Myocyte (in vitro differentiated cells): ENCODE results near the gene DNAH1. TPM values are rescaled to one million over a fixed set of nuclear protein-coding genes. Genes with fewer than 3 reads are reported as not detected.

Source experiments
- DNase-seq: peaks from one replicate; pipeline ENCODE4 v3.0.0-alpha.2; 2012; ENCODE audit warnings: low read depth
- total RNA-seq: library from RNA; depleted of rRNA; stranded (reverse); fragments of >200 nt; gene quantifications from 2 replicates; pipeline ENCODE4 v1.2.3, GENCODE V29; 2014

Gene DNAH1
- total RNA-seq, 1 donor from 2014 or later: 1.9 TPM

DNA sequence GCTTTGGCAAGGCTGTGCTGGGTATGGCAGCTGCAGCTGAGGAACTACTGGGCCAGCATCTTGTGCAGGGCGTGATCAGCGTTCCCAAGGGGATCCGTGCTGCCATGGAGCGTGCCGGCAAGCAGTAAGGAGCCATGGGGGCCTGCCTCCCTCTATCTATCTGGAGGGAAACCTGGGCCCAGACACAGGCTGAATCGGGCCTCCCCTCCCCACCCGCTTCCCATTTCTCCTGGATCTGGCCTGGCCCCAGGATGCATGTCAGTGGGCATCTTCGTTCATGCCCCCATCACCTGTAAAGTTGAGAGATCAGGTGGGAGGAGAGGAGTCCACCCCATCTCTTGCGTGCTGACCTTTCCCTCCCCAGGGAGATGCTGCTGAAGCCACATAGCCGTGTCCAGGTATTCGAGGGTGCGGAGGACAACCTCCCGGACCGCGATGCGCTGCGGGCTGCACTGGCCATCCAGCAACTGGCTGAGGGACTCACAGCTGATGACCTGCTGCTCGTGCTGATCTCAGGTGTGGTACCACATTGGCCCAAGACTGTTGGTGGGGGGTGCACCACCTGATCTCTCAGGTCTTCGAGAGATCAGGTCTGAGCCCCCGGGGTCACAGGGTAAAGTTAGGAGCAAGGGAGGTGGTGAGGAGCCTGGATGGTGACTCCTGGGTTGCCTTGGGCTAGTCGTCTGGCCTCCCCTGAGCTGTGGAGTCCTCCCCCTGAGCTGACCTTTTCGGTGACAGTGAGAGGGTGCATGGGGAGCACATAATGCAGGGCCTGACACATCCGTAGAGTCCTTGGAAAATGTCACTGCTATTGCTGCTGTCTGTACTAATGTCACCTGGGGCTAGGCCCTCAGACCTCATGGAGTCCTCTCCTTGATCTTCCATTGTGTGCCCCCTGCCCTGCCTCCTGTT lies 25.3 kb upstream of the DNAH1 start:
- no peak for DNase-seq

GRCh38 chr3:52291508-52292181 lies 24.5 kb upstream of the DNAH1 start:
- no peak for DNase-seq

DNA sequence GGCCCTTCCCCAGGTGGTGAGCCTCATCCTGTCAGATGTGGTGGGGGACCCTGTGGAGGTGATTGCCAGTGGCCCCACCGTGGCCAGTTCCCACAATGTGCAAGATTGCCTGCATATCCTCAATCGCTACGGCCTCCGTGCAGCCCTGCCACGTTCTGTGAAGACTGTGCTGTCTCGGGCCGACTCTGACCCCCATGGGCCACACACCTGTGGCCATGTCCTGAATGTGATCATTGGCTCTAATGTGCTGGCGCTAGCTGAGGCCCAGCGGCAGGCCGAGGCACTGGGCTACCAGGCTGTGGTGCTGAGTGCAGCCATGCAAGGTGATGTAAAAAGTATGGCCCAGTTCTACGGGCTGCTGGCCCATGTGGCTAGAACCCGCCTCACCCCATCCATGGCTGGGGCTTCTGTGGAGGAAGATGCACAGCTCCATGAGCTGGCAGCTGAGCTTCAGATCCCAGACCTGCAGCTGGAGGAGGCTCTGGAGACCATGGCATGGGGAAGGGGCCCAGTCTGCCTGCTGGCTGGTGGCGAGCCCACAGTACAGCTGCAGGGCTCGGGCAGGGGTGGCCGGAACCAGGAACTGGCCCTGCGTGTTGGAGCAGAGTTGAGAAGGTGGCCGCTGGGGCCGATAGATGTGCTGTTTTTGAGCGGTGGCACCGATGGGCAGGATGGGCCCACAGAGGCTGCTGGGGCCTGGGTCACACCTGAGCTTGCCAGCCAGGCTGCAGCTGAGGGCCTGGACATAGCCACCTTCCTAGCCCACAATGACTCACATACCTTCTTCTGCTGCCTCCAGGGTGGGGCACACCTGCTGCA lies 23.7 kb upstream of the DNAH1 start:
- no peak for DNase-seq

DNA sequence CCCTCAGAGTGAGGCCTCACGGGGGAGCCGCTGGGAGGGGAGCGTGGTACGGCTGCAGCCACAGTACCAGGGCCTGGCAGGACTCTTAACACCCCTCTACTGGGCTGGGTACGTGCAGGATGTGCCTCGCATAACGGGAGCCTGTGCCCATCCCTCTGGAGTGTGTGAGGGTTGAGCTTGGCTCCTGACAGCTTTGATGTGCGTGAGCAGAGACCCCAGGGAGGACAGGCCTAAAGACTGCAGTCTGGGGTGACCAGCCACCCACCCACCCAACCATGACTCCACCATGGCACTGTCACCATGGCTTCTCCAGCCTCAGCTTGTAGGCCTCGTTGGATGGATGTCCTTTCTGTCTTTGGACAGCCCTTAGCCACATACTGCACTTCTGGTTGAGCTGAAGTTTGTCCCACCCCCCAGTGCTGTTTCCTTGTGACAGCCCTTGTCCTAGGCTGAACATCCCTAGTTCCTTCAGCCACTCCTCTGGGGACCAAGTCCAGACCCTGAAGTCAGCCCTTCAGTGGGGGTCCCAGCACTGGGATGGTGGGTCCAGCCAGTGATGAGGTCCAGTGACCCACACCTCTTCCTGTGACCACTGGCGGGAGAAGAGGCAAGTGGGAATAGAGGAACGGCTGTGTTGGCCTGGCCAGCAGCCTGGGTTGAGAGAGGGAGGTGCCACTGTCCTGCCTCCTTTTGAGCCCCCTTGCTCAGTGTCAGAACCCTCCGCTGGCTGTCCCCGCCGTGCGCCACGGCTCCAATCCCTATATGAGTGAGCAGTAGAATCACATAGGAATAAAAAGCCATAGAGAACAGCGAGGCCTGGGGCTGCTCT lies 22.4 kb upstream of the DNAH1 start:
- DNase-seq: no peak

DNA sequence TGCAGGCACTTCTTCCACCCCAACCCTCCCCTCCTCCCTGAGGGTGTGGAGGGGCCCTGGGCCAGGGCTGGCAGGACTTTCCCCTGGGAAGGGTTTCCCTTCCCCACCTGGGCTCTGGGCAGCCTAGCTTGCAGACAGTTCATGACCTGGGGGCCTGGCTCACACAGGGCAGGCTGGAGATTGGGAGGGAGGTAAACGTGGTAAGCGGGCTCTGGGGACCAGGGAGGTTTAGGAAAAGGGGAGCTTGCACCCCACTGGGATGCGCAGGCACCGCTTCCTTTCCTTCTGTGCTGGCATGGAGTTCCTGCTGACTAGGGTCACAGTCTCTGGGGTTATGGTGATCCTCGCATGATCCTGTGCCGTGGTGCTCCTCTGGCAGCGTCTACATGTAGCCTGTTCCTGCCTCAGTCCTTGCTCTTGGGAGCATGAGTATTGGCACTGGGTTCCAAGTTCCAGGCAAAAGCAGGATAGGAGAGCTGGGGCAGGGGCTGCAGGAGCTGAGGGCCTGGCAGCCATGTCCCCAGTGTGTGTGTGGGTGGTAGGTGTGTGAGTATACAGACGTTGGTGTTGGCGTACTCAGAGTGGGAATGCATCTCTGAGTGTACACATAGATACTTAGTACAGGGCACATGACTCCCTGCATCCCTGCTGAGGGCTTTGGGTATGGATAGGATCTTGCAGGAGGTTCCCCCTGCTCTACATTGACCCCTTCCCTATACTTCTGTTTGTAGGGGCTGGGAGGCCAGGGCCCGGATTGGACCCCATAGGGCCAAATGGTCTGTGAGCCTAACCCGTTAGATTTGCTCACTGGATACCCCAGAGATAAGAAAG lies 21.6 kb upstream of the DNAH1 start:
- DNase-seq: no peak

GRCh38 chr3:52295671-52296208 lies 20.4 kb upstream of the DNAH1 start:
- no peak for DNase-seq

GRCh38 chr3:52297242-52298148 lies 18.6 kb upstream of the DNAH1 start:
- DNase-seq: peak; percentile 49

GRCh38 chr3:52298149-52299098 lies 17.7 kb upstream of the DNAH1 start:
- no peak for DNase-seq

GRCh38 chr3:52299247-52299878 lies 16.8 kb upstream of the DNAH1 start:
- no peak for DNase-seq

DNA sequence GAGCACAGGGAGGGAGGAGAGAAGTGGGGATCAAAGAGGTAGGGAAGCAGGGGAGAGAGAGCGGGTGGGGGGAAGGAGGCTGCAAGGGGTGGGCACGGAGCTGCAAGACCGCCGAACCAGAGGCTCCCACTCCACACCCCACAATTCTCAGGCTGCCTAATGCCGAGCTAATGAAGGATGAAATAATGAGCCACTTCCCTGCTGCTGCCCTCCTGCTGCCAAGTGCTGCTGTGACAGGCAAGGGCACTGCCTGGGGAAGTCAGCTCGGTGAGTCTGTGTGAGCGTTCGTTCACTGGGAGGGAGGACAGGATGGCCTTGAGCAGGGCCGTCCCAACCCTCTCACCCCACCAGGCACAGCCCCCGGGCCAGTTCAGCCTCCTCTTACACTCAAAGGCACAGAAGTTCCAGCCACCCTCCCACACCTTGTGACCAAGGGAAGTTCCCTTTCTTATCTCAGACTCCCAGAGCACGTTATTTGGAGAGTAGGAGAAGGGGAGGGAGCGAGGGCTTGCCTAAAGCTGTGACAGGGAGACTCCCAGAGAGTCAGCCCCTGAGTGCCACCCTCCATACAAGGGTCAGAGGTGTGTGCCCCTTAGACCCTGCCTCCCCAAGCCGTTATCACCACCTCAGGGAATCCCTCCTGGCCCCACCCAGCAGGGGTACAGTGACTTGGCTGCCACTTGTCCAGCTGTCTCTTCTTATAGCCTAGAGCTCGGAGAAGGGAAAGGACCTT lies 16.1 kb upstream of the DNAH1 start:
- peak; percentile 20 for DNase-seq

DNA sequence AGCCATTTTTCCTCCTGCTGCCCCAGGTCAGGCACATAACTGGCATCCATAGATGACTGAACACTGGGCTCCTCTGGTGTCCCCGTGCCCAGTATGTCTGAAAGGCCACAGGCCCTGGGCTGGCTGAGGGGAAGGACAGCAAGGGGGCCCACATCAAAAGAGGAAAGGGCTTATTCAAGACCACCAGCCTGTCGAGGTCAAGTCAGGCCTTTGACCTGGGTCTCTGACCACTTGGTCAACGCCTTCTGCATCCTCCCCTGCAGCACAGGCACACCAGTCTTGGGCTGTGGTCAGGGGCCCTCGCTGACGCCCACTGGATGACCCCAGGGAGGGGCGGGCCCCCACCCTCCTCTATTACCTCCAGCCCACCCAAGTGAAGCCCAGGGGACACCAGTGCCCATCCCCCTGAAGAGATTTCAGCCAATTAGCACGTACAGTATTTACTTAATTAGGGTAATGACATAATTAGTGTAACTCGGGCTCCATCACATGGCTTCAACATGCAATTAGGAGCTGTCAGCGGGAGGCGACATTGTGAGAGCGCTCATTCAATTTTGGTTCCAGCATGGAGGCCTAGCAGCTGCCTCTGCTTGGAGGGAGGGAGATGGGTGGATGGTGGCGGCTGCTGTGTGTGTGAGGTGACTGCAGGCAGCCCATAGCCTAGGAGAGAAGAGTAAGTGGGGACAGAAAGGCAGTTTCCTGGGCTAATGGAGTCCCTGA lies 13.5 kb upstream of the DNAH1 start:
- DNase-seq: no peak

DNA sequence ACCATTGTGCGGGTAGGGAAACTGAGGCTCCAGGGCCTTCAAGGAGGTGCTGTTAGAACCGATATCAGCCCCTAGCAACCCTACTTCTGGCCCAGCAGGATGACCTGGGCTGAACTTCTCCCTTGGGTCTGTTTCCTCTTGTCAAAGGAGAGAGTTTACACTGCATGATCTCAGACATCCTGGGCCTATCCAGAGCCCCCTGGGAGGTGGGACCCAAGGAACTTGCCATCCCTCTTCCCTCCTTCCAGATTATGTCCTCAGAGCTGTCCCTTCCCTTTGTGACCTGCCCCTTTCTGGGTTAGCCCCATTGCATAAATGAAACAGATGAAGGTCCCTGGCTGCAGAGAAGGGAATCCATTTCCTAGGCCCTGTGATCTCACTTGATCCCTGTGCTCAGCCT lies 12.3 kb upstream of the DNAH1 start:
- DNase-seq: no peak

GRCh38 chr3:52305926-52306325 lies 10.2 kb upstream of the DNAH1 start:
- DNase-seq: no peak

DNA sequence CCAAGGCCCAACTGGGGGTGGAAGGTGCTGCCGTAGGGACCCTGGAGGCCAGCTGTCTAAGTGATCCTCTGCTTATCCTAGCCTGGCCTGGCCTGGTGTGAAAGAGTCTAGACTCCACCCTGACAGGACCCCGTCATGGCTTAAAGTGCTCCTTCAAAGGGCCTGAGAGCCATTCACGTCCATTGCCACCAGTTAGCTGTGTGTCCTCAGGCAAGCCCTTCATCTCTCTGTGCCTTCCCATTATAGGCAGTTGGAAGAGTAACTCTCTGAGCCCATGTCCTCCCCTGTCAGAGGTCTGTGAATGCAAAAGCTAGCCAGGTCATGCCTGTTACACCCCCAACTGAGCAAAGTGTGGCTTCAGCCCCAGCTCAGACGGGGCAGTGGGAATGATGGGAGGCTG lies 9.1 kb upstream of the DNAH1 start:
- DNase-seq: no peak

DNA sequence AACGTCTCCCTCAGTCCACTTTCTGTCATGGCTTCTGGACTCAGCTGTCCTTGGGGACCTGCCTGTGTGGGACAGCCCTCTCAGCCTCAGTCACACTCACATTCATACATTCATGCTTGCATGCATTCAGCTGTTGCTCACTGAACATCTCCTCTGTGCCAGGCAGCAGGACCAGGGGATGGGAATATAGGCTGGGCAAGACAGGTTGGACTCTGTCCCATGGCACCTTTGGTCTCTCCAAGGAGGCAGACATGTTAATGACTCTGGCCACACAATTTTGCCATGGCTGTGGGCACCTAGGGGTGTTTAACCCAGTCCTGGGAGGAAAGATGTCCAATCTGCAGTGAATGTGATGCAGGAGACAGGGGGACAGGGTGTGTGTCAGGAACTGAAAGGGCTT lies 7.8 kb upstream of the DNAH1 start:
- no peak for DNase-seq
